Esophagus mucosa (tissue), 1 donor: ENCODE data around the gene ERLEC1. TPM values are rescaled to one million over a fixed set of nuclear protein-coding genes. Genes with fewer than 3 reads are reported as not detected.
A peak's percentile ranks its signal among the peaks of the same experiment; 100 is the strongest.
"Not testable (repeated sequence)": the region's sequence is repeated elsewhere in the genome, so short reads cannot be mapped to it uniquely, and the experiment has no call there.

ENCODE experiments used
- ATAC-seq: fragments of 200-7000 bp; cut with Tn5 transposase; one replicate; pipeline ENCODE4 v1.9.1; 2020
- total RNA-seq: library from RNA; stranded (reverse); gene quantifications from one replicate; pipeline ENCODE4 v1.2.4, GENCODE V29; 2023
- donor health status: DM: yes; HTN: yes; CAD: no.

Gene ERLEC1
- total RNA-seq, 1 donor from 2014 or later, result 15.5 TPM

DNA sequence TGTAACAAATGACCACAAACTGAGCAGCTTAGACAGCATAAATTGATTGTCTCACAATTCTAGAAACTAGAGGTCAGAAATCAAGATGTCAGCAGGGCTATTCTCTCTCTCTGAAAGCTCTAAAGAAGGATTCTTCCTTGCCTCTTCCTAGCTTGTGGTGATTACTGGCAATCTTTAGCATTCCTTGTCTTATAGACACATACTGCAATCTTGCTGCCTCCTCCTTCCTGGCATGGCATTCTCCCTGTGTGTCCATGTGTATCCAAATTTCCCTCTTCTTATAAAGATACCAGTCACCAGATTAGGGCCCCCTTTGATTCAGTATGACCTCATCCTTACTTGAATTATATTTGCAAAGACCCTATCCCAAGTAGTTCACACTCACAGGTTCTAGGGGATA, 2.4 kb upstream of the ERLEC1 start:
- ATAC-seq, result no peak

DNA sequence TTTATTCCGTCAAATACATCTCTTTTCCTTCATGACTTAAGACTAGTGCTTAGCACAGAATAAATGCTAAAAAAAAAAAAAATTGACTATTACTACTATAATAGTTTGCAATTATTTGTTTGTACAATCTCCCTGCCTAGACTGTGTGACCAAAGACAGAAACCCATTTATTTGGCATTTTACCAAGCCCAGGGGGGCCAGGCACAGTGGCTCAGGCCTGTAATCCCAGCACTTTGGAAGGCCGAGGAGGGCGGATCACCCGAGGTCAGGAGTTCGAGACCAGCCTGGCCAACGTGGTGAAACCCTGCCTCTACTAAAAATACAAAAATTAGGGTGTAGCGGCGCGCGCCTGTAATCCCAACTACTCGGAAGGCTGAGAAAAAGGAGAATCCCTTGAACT, 1.5 kb upstream of the ERLEC1 start:
- ATAC-seq, result no peak

DNA sequence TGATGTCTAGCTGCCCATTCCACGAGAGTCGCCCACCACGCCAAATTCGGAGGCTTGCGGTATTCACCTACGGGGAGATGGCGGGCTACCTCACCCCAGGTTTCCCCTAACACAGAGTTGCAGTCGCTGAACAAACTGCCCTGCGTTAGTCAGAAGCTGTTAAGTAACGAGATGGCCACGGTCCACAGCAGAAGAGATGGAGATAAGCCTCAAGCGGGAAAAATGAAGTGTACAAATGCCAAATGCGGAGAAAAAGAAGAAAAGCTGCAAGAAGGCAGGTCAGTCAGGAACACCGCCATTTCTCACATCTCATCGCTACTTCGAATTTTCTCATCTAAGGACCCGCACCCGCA, 516 bp upstream of the ERLEC1 start:
- ATAC-seq, result no peak

DNA sequence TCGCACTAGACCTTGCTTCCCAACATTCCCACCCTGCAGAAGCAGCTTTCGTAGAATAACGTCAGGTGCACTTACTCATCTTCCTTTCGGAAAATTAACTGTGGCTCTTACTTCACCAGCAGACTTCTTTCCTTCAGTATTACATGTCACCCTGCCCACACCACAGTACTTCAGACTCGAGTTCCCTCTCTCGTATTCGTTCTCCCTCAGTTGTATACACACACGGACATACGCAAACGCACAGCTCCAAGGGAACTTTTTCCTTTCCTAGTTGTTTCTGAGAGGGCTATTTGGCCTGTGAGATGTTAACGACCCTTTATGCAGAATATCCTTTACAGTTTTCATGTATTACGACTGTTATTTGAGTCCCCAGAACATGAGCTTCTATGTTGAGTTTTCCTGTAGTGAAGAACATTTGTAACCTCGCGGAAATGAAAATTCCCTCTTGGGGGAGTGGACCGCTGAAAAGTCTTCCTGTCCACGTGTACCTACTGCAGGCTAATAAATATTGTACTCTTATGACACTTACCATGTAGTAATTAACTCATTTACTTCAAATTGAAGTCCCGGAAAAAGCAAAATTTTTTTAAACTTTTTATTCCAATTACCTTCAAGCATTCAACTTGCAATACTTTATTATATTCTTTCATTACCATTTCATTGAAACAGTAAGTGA, 908 bp downstream of the ERLEC1 start:
- ATAC-seq, result peak; percentile 7

DNA sequence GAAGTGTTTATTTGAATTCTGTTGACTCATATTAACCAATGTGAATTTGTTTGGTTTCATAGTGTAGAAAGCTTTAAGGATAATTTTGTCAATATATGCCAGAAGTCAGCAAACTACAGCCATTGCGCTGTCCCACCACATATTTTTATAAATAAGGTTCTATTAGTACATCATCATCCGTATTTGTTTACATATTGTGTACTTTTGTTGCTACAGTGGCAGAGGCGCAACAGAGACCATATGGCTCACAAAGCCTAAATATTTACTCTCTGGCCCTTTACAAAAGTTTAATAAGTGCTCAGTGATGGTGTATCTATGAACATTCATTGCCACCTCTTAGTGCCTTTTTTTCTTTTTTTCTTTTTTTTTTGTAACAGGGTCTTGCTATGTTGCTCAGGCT, 6.4 kb downstream of the ERLEC1 start:
- no peak for ATAC-seq

DNA sequence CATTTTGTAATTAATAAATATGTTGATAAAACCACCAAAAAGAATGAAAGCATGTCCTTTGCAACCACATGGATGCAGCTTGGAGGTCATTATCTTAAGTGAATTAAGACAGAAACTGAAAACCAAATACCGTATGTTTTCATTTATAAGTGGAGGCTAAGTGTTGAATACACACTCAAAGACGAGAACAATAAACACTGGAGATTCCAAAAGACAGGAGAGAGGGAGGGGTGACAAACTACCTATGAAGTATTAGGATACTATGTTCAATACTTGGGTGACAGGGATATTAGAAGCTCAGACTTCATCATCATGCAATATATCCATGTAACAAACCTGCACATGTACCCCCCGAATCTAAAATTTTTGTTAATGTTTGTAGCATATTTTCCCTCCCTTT, 7.0 kb downstream of the ERLEC1 start:
- no peak for ATAC-seq

DNA sequence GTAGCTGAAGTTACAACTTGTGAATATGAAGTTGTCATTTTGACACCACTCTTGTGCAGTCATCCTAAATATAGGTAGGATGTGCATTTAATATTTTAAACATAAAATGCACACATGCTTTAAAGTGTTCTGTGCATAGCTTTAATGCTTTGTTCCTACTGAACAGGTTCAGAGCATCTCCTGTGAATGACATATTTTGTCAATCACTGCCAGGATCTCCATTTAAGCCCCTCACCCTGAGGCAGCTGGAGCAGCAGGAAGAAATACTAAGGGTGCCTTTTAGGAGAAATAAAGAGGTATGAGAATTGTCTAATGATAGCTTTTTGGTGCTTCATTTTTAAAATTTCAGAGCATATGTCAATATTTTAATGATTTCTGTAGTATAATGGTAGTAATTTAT, 14.7 kb downstream of the ERLEC1 start:
- ATAC-seq, result no peak

DNA sequence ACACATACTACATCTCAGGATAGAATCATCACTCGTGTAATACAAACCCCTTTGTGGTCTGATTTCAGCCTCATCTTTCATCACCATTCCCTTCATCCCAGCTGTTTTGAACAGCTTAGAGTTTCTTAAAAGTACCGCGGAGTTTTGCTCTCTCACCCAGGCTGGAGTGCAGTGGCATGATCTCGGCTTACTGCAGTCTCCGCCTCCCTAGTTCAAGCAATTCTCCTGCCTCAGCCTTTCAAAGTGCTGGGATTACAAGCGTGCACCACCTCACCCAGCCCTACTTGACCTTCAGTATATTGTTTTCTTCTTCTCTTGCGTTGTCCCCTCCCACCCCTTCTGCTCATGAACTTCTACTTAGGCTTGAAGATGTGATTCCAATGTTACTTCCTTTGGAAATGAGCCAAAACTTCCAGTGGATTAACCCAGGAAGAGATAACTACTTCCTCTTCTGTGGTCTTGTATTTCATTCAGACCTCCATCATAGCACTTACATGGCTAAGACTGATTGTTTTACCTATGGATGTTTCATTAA, 15.8 kb downstream of the ERLEC1 start:
- no peak for ATAC-seq

DNA sequence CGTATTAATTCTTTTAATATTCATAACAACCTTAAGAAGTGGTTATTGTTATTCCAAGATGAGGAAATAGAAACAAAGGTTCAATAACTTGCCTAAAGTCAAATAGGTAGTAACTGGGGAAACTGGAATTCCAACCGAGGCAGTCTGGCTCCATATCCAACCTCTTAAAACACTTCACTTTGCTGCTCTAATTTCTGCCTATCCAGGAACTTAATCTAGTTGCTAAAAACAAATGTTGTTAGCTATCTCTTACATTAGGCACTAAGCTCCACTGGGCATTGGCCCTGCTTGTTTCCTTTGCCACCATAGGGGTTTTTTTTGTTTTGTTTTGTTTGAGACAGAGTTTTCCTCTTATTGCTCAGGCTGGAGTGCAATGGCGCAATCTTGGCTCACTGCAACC, 24.8 kb downstream of the ERLEC1 start:
- no peak for ATAC-seq

DNA sequence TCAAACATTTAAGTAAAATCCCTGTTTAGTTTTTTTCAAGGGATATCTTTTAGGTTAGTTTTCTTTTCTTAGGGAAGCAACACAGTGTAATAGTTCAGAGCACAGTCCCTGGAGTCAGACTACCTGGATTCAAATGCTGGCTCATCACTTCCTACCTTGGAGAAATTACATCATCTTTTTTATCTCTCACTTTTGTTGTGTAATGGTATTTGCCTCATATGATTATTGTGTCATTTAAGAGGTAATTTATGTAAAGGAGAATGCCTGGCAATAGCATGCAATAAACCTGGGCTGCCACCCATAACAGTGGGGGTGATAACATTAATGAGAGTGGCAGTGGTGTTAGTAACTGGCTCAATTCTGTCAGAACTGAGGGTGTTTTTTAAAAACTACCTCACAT, 26.3 kb downstream of the ERLEC1 start:
- ATAC-seq, result no peak

DNA sequence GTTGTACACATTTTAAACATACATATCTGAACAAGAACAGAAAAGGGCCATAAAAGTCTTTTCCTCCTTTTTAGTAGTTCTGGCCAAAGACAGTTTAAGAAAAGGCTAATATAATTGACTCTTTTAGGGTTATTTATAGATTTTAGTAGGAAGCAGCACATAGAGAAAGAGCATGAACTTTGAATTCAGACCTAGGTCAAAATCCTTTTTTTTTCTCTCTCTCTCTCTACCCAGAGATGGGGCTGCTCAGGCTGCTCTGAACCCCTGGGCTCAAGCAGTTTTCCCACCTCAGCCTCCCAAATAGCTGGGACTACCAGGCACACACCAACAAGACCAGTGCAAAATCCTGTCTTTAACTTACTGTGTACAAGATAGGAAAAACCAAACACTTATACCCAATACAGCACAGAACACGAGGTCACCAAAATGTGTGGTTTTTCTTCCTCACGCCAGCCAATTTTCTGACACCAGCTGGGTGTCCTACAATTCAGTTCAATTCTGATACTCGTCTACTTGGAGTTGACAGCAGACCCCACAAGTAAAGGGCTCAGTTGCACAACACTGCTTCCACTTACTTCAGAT, 32.1 kb downstream of the ERLEC1 start:
- ATAC-seq, result no peak

DNA sequence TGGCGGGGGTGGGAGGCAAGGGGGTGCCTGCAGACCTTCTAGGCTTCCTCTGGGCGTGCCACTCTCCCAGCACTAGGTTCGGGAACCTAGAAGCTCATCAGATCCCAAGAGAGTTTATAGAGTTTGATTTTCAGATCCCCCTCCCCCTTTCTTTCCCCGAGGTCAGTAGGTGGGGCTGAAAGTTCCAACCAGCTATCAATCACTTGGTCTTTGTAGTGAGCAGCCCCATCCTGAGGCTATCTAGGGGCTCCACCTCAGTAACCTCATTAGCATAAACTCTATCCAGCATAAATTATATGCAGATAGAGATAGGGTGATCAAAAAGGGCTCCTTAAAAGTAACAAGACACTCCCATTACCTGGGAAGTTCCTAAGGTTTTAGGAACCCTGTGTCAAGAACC, 32.8 kb downstream of the ERLEC1 start:
- ATAC-seq, result no peak

DNA sequence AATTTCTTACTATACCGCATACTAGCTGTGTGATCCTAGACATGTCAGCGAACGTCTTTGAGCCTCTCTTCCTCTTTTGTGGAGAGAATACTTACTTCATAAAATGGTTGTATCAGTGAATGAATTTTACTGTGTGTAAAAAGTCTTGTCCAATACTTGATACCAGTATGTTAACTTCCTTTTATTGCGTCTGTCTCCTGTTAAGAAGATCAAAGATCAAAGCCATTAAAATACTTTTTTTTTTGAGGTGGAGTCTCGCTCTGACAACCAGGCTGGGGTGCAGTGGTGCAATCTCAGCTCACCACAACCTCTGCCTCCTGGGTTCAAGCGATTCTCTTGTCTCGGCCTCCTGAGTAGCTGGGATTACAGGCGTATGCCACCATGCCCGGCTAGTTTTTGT, 33.2 kb downstream of the ERLEC1 start:
- no peak for ATAC-seq

DNA sequence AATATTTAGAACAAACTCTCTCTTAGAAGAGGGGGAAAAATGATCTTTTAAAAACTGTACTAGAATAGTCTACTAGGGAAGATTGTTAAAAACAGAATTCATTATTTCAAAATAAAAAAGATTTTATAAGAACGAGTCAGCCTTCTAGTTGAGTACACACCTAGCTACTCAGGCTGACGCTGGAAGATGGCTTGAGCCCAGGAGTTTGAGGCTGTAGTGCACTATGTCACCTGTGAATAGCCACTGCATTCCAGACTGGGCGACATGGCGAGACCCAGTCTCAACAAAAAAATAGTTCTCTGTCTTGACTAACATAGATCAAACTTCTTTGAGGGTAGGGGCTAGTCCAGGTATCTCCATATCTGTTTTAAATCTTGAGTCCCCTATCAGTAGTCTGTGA, 33.9 kb downstream of the ERLEC1 start:
- no peak for ATAC-seq

DNA sequence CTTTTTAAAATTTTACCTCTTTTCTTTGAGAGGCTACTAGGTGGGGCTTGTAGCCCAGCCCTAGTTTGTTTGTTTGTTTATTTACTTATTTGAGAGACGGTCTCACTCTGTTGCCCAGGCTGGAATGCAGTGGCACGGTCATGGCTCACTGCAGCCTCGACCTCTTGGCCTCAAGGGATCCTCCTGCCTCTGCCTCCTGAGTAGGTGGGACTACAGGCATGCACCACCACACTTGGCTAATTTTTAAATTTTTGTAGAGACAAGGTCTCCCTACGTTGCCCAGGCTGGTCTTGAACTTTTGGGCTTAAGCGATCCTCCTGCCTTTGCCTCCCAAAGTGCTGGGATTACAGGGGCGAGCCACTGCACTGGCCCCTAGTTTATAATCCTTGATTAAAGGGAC, 35.0 kb downstream of the ERLEC1 start:
- ATAC-seq, result no peak

DNA sequence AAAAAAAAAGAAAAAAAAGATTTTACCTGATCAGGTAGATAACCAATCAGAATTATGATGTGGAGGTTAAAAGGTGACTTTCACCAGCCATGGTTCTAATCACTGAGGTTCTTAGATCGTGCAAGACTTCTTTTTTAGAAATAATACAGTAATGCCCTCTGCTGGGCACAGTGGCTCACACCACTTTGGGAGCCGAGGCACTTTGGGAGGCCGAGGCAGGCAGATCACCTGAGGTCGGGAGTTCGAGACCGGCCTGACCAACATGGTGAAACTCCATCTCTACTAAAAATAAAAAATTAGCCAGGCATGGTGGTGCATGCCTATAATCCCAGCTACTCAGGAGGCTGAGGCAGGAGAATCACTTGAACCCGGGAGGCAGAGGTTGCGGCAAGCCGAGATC, 36.8 kb downstream of the ERLEC1 start:
- not testable (repeated sequence) for ATAC-seq

DNA sequence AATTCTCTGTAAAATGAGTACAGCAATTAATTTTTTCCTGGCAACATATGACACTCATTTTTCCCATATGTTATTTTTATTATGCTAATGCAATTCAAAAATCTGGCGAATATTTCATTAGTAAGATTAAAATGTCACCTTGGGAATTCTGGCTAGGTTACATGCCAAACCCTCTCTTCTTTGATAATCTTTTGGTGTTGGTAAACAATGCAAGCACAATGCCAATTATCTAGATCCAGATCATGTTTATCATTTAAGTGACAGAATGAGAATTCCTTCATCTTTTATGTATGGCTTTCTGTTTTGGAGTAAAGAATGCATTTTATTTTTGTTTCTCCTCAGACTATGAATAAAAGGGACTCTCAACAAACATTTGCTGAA, 39.2 kb downstream of the ERLEC1 start:
- no peak for ATAC-seq

DNA sequence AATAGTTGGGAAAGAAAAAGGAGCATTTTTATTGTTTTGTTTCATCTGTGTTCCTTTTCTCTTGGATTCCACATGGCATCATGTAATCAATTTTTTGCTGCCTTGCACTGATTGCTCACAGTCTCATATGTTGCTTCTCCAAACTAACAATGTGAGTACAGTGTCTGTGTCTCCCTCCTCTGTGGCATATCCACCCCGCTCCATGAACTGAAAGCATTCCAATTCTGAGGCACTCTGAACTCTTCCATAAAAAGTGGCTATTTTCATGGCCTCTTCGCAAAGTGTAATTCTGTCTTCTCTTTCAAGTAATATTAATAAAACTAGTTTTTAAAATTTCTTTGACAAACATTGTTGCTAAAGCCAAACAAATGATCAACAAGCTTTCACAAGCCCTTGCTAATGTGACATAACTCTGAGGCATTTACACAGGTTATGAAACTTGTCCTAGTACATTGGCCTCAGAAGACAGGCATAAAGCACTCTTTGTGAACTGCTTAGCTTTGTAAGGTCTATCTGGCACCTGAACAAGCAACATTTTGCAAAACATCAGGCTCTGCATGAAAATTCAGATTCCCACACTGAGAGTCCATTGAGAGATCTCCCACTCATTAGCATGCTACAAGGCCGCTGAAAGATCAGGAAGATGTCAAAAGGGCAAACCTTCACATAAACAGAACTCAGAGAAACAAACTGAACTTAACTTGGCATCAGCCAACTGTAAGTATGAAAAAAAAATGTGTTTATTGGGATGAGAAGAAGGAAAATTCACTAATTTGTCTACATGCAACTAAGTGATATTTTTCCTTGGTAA, 39.9 kb downstream of the ERLEC1 start:
- peak; percentile 54 for ATAC-seq

DNA sequence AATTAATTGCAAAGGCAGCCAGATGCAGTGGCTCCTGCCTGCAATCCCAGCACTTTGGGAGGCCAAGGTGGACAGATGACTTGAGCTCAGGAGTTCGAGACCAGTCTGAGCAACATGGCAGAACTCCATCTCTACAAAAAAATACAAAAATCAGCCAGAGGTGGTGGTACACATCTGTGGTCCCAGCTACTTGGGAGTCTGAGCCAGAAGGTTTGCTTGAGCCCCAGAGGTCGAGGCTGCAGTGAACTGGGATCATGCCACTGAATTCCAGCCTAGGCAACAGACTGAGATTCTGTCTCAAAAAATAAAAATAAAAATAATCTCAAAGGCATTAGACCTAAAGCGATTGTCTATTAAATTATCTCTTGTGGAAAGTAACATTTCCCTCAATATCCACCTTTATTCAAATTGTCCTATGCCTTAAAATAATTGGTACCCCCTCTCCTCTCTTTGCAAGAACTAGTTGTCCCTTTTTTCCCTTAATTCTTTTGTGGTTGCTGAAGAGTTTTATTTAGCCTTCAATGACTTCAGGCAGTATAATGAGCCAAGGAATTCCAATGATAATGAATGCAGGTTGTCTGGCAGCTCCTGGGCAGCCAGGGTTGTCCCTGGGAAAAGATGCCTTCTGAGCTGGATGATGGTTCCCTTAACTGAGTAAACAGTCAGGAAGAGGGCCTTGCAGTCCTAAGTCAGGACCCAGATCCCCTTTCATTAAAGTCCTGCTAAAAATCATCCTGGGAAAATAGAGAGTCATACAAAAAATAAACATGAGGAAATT, 40.7 kb downstream of the ERLEC1 start:
- no peak for ATAC-seq

DNA sequence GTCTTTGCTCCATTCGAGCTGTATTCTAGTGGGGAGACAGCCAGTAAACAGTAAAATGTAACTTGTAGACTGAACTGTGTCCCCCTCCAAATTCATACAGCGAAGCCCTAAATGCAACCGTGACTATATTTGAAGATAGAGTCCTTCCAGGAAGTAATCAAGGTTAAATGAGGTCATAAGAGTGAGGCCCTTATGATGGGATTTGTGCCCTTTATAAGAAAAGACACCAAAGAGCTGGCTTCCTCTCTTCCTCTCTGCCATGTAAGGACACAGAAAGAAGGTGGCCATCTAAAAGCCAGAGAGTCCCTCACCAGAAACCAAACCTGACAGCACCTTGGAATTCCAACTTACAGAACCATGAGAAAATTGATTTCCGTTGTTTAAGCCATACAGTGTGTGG, 41.5 kb downstream of the ERLEC1 start:
- no peak for ATAC-seq

DNA sequence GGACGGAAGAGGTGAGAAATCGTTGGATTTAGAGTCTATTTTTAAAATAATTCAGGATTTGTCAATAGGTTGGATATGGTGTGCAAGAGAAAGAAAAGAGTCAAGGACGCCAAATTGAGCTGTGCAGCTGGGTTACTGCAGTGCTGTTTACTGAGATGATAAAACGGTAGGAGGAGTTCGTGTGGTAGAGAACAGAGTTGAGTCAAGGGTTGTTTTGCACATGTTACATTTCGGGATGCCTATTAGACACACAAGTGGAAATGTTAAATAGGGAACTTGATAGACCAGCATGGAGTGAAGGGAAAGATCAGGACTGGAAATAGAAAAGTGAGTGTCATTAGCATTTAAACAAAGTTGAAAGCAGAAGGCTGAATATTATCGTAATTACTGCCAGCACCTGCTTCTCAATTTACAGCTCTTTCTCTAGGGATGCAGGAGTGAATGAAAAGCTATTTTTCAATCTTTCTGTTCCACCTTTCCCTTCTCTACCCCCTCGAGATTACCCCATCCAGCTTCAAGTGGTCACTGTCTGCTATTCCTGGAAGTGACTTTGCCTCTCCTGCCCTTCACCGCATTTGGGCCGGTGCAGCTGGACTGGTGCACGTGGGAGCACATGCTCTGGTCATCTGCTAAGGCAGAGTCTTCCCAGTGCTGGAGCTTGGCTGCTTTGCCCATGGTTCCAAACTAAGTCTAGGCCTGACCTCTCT, 42.6 kb downstream of the ERLEC1 start:
- no peak for ATAC-seq

DNA sequence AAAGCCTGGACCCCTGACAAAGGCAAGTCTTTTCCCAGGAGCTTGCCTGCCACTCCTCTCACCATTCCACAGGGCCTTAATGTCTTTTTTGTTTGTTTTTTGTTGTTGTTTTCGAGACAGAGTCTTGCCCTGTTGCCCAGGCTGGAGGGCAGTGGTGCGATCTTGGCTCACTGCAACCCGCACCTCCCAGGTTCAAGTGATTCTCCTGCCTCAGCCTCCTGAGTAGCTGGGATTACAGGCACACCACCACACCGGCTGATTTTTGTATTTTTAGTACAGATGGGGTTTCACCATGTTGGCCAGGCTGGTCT, 43.1 kb downstream of the ERLEC1 start:
- not testable (repeated sequence) for ATAC-seq

DNA sequence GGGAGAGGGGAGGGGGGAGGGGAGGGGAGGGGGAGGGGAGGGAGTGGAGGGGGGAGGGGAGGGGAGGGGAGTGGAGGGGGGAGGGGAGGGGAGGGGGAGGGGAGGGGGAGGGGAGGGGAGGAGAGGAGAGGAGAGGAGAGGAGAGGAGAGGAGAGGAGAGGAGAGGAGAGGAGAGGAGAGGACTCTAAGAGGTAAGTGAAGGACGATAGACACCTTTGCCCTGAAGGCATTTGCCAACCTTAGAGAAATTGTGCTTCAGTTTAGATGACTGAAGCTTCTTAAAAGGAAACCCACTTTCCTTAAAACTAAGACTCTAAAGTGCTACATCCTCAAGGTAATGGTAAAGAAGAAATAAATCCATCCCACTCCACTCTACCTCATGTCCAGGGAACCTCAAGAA, 53.7 kb downstream of the ERLEC1 start:
- no peak for ATAC-seq
